GM23248 (cell line): ENCODE measurements around the gene ANKUB1. TPM values are rescaled to one million over a fixed set of nuclear protein-coding genes. Genes with fewer than 3 reads are reported as not detected.

Experiments
- DNase-seq: peaks from one replicate; pipeline ENCODE4 v3.0.0-alpha.2; 2015
- H2AFZ ChIP-seq: fragments of 200-600 bp; sonication (generic); 2 replicates; pipeline ENCODE4 v1.6.1; 2016; ENCODE audit warnings: antibody characterized with exemption
- H3F3A ChIP-seq: fragments of 200-600 bp; sonication (generic); 2 replicates; pipeline ENCODE4 v1.6.1; 2016; ENCODE audit warnings: mild to moderate bottlenecking, antibody characterized with exemption, mixed run types; ENCODE audit not compliant: insufficient read depth
- H3K27ac ChIP-seq: fragments of 200-600 bp; sonication (generic); 2 replicates; pipeline ENCODE4 v1.5.1; 2016; ENCODE audit warnings: mild to moderate bottlenecking
- H3K27me3 ChIP-seq: fragments of 200-600 bp; sonication (generic); replicated peaks from 2 replicates; pipeline ENCODE4 v1.6.1; 2016; ENCODE audit warnings: mild to moderate bottlenecking; ENCODE audit not compliant: insufficient read depth
- H3K36me3 ChIP-seq: fragments of 200-600 bp; sonication (generic); 2 replicates; pipeline ENCODE4 v1.6.1; 2016; ENCODE audit warnings: low read depth, mild to moderate bottlenecking
- H3K4me1 ChIP-seq: fragments of 200-600 bp; sonication (generic); 2 replicates; pipeline ENCODE4 v1.6.1; 2016; ENCODE audit warnings: mild to moderate bottlenecking; ENCODE audit not compliant: insufficient read depth
- H3K4me2 ChIP-seq: fragments of 200-600 bp; sonication (generic); one replicate; pipeline ENCODE4 v1.6.1; 2016; ENCODE audit warnings: mild to moderate bottlenecking; ENCODE audit not compliant: unreplicated experiment
- H3K4me3 ChIP-seq: fragments of 200-600 bp; sonication (generic); 2 replicates; pipeline ENCODE4 v1.5.1; 2016; ENCODE audit warnings: mild to moderate bottlenecking
- H3K79me2 ChIP-seq: fragments of 200-600 bp; sonication (generic); 2 replicates; pipeline ENCODE4 v1.6.1; 2016; ENCODE audit warnings: mild to moderate bottlenecking; ENCODE audit not compliant: insufficient read depth
- H3K9ac ChIP-seq: fragments of 200-600 bp; sonication (generic); 2 replicates; pipeline ENCODE4 v1.6.1; 2016; ENCODE audit warnings: mild to moderate bottlenecking
- H3K9me2 ChIP-seq: fragments of 200-600 bp; sonication (generic); 2 replicates; pipeline ENCODE4 v1.6.1; 2016; ENCODE audit warnings: mixed run types, mild to moderate bottlenecking, moderate library complexity; ENCODE audit not compliant: insufficient read depth
- H3K9me3 ChIP-seq: fragments of 200-600 bp; sonication (generic); one replicate; pipeline ENCODE4 v1.6.1; 2017; ENCODE audit warnings: low read depth
- H4K20me1 ChIP-seq: fragments of 200-600 bp; sonication (generic); 2 replicates; pipeline ENCODE4 v1.6.0; 2016; ENCODE audit not compliant: insufficient read depth
- EZH2 ChIP-seq: fragments of 200-600 bp; sonication (generic); IDR thresholded peaks from 2 replicates; pipeline ENCODE4 v1.6.1; 2018; ENCODE audit warnings: antibody characterized with exemption, mild to moderate bottlenecking; ENCODE audit not compliant: insufficient read depth, poor library complexity, severe bottlenecking
- EZH2phosphoT487 ChIP-seq: fragments of 200-600 bp; sonication (generic); IDR thresholded peaks from 2 replicates; pipeline ENCODE4 v1.6.1; 2018; ENCODE audit warnings: antibody characterized with exemption, moderate library complexity, mild to moderate bottlenecking, low read depth; ENCODE audit not compliant: insufficient read depth
- WGBS, 2 experiments: methylation state at CpG; one replicate each; pipeline ENCODE4 v1.1.6; 2015 to 2017; ENCODE audit warnings: low lambda C conversion rate in 2 of 2, low coverage in 1 of 2; ENCODE audit errors: missing lambda C conversion rate in 2 of 2; 5-methylcytosine and 5-hydroxymethylcytosine counted together
- in situ Hi-C: fragments of 300-500 bp; cut with MboI; formaldehyde crosslinking; loops from 2 replicates; pipeline ENCODE4 v1.15.0; 2020
- polyA plus RNA-seq: library from polyadenylated mRNA; unstranded; fragments of >200 nt; fragmentation: Nextera tagmentation; extraction: Ambion mirVana; gene quantifications from 2 replicates; pipeline ENCODE4 v1.2.1, GENCODE V29; 2016
- total RNA-seq: library from RNA; depleted of rRNA; stranded (reverse); fragments of >200 nt; shearing (Covaris generic); gene quantifications from 2 replicates; pipeline ENCODE4 v1.2.3, GENCODE V29; 2014

ANKUB1 gene
- total and polyA plus RNA-seq, 2 experiments from 2014 or later = not detected

- DNase-seq = no peak
- in situ Hi-C loops = no loop called here
- no peaks in the 10 kb centered on the region for H3K9me3 ChIP-seq
- H3K4me2 ChIP-seq = peak overlapping the region; percentile 48
- H4K20me1 ChIP-seq = peaks cover 5% of the 10 kb centered on the region; the same call in 1 of the 2 replicates
- H3K79me2 ChIP-seq = peaks cover 80% of the 10 kb centered on the region
- no peak overlapping the region for H2AFZ ChIP-seq
- H3K4me1 ChIP-seq = peaks cover 45% of the 10 kb centered on the region
- H3F3A ChIP-seq = peaks cover 55% of the 10 kb centered on the region
- peak overlapping the region; percentile 80; the same call in 1 of the 2 replicates for H3K27ac ChIP-seq
- no peak overlapping the region for H3K9ac ChIP-seq
- H3K4me3 ChIP-seq = 0 out of 2 replicates have a peak overlapping the region, but pooled peaks have one; percentile 36
- no peaks in the 10 kb centered on the region for H3K9me2 ChIP-seq
- TF ChIP-seq EZH2phosphoT487 (no peak), EZH2 (no peak)
- WGBS, 2 experiments = 66 to 69% methylated on average over 3 of the region's 3 CpGs
- no peaks in the 10 kb centered on the region for H3K36me3 ChIP-seq
- H3K27me3 ChIP-seq = no peaks in the 10 kb centered on the region
These were observed 24.0 kb upstream of the ANKUB1 start for GRCh38 chr3:149816311-149816710.

DNA sequence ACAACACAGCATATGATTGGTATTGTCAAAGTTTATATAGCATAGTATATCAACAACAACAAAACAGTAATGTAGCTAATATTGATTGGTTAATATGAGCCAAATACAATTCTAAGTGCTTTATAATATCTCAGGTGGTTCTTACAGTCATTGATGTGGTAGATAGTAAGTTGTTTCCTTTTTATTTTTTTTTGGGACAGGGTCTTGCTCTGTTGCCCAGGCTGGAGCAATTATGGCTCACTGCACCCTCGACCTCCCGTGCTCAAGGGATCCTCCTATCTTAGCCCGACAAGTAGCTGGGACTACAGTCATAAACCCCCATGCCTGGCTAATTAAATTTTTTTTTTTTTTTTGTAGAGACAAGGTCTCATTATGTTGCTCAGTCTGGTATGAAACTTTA, 23.4 kb upstream of the ANKUB1 start:
- Histone ChIP-seq H3K36me3 (no peaks in the 10 kb centered on the region), H3K4me2 (no peak overlapping the region), H3K79me2 (peaks cover 74% of the 10 kb centered on the region), H2AFZ (no peak overlapping the region), H3K27ac (no peak overlapping the region), H3K4me3 (no peak overlapping the region), H4K20me1 (no peaks in the 10 kb centered on the region), H3K9me3 (no peaks in the 10 kb centered on the region), H3K4me1 (peaks cover 45% of the 10 kb centered on the region), H3K27me3 (no peaks in the 10 kb centered on the region), H3K9me2 (no peaks in the 10 kb centered on the region), H3K9ac (no peak overlapping the region), H3F3A (peaks cover 55% of the 10 kb centered on the region)
- DNase-seq = no peak
- WGBS, 2 experiments = 97 to 100% methylated on average over 3 of the region's 3 CpGs
- TF ChIP-seq EZH2phosphoT487 (no peak), EZH2 (no peak)
- in situ Hi-C loops = no loop called here

- Histone ChIP-seq H3K4me2 (peak overlapping the region; percentile 94), H3K27ac (no peak overlapping the region), H3K27me3 (no peaks in the 10 kb centered on the region), H3K4me1 (peaks cover 42% of the 10 kb centered on the region), H3K4me3 (peak overlapping the region; percentile 91), H3K79me2 (peaks cover 70% of the 10 kb centered on the region), H3K9me2 (no peaks in the 10 kb centered on the region), H2AFZ (no peak overlapping the region), H3K36me3 (no peaks in the 10 kb centered on the region), H3F3A (peaks cover 54% of the 10 kb centered on the region), H3K9ac (no peak overlapping the region), H3K9me3 (no peaks in the 10 kb centered on the region), H4K20me1 (no peaks in the 10 kb centered on the region)
- in situ Hi-C loops = no loop called here
- DNase-seq = no peak
- no peak for TF ChIP-seq EZH2phosphoT487
- TF ChIP-seq EZH2 = no peak
- WGBS, 2 experiments = 98 to 100% methylated on average over 1 of the region's 1 CpG
These were observed 23.0 kb upstream of the ANKUB1 start for GRCh38 chr3:149815321-149815720.

- in situ Hi-C loops = no loop called here
- Histone ChIP-seq H3K9me2 (no peaks in the 10 kb centered on the region), H3K79me2 (peaks cover 53% of the 10 kb centered on the region), H3K27me3 (no peaks in the 10 kb centered on the region), H4K20me1 (no peaks in the 10 kb centered on the region), H3K4me3 (peak overlapping the region; percentile 91), H3K9ac (peak overlapping the region; percentile 93), H2AFZ (peak overlapping the region; percentile 91), H3K36me3 (no peaks in the 10 kb centered on the region), H3K27ac (peak overlapping the region; percentile 95), H3K4me2 (peak overlapping the region; percentile 94), H3K9me3 (no peaks in the 10 kb centered on the region), H3F3A (peaks cover 49% of the 10 kb centered on the region), H3K4me1 (peaks cover 38% of the 10 kb centered on the region)
- DNase-seq = peak; percentile 81
- no peak for TF ChIP-seq EZH2
- no peak for TF ChIP-seq EZH2phosphoT487
- WGBS, 2 experiments = 1 to 2% methylated on average over 29 of the region's 29 CpGs
These were observed 21.3 kb upstream of the ANKUB1 start for GRCh38 chr3:149813367-149814281.
